ENCODE measurements around the gene KANSL1. TPM values are rescaled to one million over a fixed set of nuclear protein-coding genes. Genes with fewer than 3 reads are reported as not detected.

The KANSL1 gene
- total RNA-seq, 2 donors from 2014 or later = 86.5 to 102 TPM

GRCh38 chr17:46029627-46030026 is 163.6 kb downstream of the KANSL1 start:
- peaks cover 50% of the 10 kb centered on the region for H3K36me3 ChIP-seq

DNA sequence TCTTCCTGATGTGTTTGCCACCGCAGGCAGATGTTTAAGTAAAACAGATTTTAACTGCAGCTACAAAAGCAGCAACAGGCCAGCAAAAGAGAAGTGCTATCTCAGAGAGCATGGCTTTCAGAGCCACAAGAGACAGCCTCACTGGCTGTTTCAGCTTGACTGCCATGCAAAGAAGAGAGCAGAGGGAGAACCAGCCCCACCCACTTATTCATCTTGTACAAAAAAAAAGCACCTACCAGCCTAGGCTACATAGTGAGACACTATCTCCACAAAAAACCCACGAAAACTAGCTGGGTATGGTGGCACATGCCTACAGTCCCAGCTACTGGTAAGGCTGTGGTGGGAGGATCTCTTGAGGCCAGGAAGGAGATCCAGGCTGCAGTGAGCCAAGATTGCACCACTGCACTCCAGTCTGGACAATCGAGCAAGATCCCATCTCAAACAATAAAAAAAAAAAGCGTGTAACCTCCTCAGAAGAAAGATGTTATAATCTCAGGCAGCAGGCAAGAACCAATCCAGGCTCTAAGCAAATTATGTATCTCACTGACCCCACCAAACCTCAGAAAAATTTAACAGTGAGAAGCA is 164.2 kb downstream of the KANSL1 start:
- Histone ChIP-seq H3K36me3 (peaks cover 44% of the 10 kb centered on the region), H3K9me3 (no peaks in the 10 kb centered on the region)
- no peak for DNase-seq (ENCODE audit: low spot score)

More at GRCh38 chr17:46029627-46030026, 163.6 kb downstream of the KANSL1 start:
- DNase-seq (ENCODE audit: low spot score) (no peak), ATAC-seq (ENCODE audit: insufficient number of reproducible peaks, low FRiP score, low read depth) (no peak)
- H3K27ac ChIP-seq = no peak overlapping the region
- TF ChIP-seq CTCF (IDR thresholded peaks at IDR 0.05) = no peak
- no peak overlapping the region for H3K4me3 ChIP-seq
- H3K27me3 ChIP-seq (replicated peaks; ENCODE audit: insufficient read depth) = no peaks in the 10 kb centered on the region
- H3K4me1 ChIP-seq (ENCODE audit: control insufficient read depth in 1 of 2, low read depth in 2 of 2) = no peaks in the 10 kb centered on the region
- H3K9me3 ChIP-seq = no peaks in the 10 kb centered on the region

GRCh38 chr17:46028374-46028773 is 164.9 kb downstream of the KANSL1 start:
- H3K27ac ChIP-seq = no peak overlapping the region
- H3K4me1 ChIP-seq (ENCODE audit: control insufficient read depth in 1 of 2, low read depth in 2 of 2) = no peaks in the 10 kb centered on the region
- no peaks in the 10 kb centered on the region for H3K9me3 ChIP-seq
- H3K36me3 ChIP-seq = peaks cover 37% of the 10 kb centered on the region
- ATAC-seq (ENCODE audit: insufficient number of reproducible peaks, low FRiP score, low read depth) = no peak
- no peak for TF ChIP-seq CTCF (IDR thresholded peaks at IDR 0.05)
- no peak for DNase-seq (ENCODE audit: low spot score)
- H3K27me3 ChIP-seq (replicated peaks; ENCODE audit: insufficient read depth) = no peaks in the 10 kb centered on the region
- no peak overlapping the region for H3K4me3 ChIP-seq

More for the DNA sequence above, 164.2 kb downstream of the KANSL1 start:
- no peak for TF ChIP-seq CTCF (IDR thresholded peaks at IDR 0.05)
- Histone ChIP-seq H3K4me1 (ENCODE audit: control insufficient read depth in 1 of 2, low read depth in 2 of 2) (no peaks in the 10 kb centered on the region), H3K4me3 (no peak overlapping the region), H3K27me3 (replicated peaks; ENCODE audit: insufficient read depth) (no peaks in the 10 kb centered on the region), H3K27ac (no peak overlapping the region)
- no peak for ATAC-seq (ENCODE audit: insufficient number of reproducible peaks, low FRiP score, low read depth)

- ATAC-seq (ENCODE audit: insufficient number of reproducible peaks, low FRiP score, low read depth) = no peak
- no peak for DNase-seq (ENCODE audit: low spot score)
- no peak overlapping the region for H3K27ac ChIP-seq
- H3K4me1 ChIP-seq (ENCODE audit: control insufficient read depth in 1 of 2, low read depth in 2 of 2) = no peaks in the 10 kb centered on the region
- H3K4me3 ChIP-seq = no peak overlapping the region
- H3K9me3 ChIP-seq = no peaks in the 10 kb centered on the region
- TF ChIP-seq CTCF (IDR thresholded peaks at IDR 0.05) = no peak
- H3K27me3 ChIP-seq (replicated peaks; ENCODE audit: insufficient read depth) = no peaks in the 10 kb centered on the region
- peaks cover 33% of the 10 kb centered on the region for H3K36me3 ChIP-seq
These were observed 165.3 kb downstream of the KANSL1 start for GRCh38 chr17:46027976-46028325.

GRCh38 chr17:46027048-46027975 is 165.9 kb downstream of the KANSL1 start:
- H3K36me3 ChIP-seq = peaks cover 26% of the 10 kb centered on the region
- no peak for DNase-seq (ENCODE audit: low spot score)
- no peak for ATAC-seq (ENCODE audit: insufficient number of reproducible peaks, low FRiP score, low read depth)
- H3K27ac ChIP-seq = peak overlapping the region in 1 of 2 donors; percentile 23
- no peaks in the 10 kb centered on the region for H3K9me3 ChIP-seq
- no peaks in the 10 kb centered on the region for H3K27me3 ChIP-seq (replicated peaks; ENCODE audit: insufficient read depth)
- TF ChIP-seq CTCF (IDR thresholded peaks at IDR 0.05) = no peak
- H3K4me3 ChIP-seq = no peak overlapping the region
- no peaks in the 10 kb centered on the region for H3K4me1 ChIP-seq (ENCODE audit: control insufficient read depth in 1 of 2, low read depth in 2 of 2)

All from thoracic aorta (tissue), 2 donors.